ENCODE data around the gene ACAT2.
"Not testable (repeated sequence)": the region's sequence is repeated elsewhere in the genome, so short reads cannot be mapped to it uniquely, and the experiment has no call there.

The ACAT2 gene

DNA sequence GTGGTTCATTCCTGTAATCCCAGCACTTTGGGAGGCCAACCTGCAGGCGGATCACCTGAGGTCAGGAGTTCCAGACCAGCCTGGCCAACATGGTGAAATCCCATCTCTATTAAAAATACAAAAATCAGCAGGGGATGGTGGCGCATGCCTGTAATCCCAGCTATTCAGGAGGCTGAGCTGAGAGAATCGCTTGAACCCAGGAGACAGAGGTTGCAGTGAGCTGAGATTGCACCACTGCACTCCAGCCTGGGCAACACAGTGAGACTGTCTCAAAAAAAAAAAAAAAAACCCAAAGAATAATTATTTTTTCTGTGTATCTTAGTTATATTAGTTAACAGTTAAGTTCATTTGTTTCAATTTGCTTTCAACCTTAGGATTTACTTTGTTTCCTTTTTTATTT, 36.6 kb upstream of the ACAT2 start:
- H3K27me3 Mint-ChIP-seq; DNase-seq; H3K27ac Mint-ChIP-seq; ATAC-seq (replicated peaks); H3K9me3 Mint-ChIP-seq; H3K4me3 Mint-ChIP-seq: not testable (repeated sequence)
- peaks cover 2 to 22% of the 10 kb centered on the region in 2 donors for H3K36me3 Mint-ChIP-seq
- peaks cover 20 to 33% of the 10 kb centered on the region in 2 donors for H3K4me1 Mint-ChIP-seq

GRCh38 chr6:159726255-159726917, 35.5 kb upstream of the ACAT2 start:
- no peak for ATAC-seq (replicated peaks)
- Mint-ChIP-seq H3K36me3 (peaks cover 6 to 26% of the 10 kb centered on the region in 2 donors), H3K4me3 (peak overlapping the region; percentile 96 to 99), H3K4me1 (peaks cover 25 to 45% of the 10 kb centered on the region in 2 donors), H3K9me3 (no peaks in the 10 kb centered on the region), H3K27me3 (no peaks in the 10 kb centered on the region), H3K27ac (peak overlapping the region; percentile 100)
- no peak for DNase-seq

DNA sequence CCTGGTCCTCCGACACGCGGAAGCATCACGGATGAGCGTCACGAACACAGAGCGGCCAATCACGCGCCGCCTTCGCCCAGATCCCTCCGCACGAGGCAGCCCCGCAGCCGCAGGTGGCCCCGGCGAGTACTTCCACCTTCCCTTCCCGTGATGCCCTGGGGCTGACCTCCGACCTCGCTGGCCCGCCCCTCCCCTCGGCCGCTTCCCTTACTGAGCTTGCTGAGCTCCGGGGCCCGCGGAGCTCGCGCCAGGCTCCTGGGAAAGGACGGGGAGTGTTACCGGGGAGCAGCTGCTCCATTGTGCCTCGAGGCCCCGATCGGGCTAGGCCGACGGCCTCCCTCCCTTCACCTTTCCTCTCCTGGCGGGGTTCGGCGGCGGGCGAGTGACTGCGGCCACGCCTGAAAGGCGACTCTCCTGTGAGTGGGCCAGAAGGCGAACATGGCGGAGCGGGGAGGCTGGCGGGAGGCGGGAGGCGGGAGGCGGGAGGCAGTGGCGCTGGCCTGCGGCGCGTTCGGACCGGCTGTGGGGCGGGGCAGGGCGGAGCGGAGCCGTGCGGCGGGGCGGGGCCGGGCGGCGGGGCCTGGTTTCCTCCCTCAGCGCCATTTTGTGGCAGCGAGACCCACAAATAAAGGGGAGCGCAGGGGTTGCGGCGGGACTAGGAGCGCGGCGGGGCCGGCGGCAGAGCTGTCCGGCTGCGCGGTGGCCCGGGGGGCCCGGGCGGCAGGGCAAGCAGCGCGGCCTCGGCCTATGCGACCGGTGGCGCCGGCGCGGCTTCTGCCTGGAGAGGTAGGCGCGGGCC, 34.7 kb upstream of the ACAT2 start, which contains the start of gene WTAP:
Gene WTAP (plus strand): TSS at position 589 of the 799 bp plus-strand sequence. CDS start 8,760 bp downstream, outside the sequence.
- H3K4me1 Mint-ChIP-seq, result peaks cover 25 to 46% of the 10 kb centered on the region in 2 donors
- H3K36me3 Mint-ChIP-seq, result peaks cover 6 to 27% of the 10 kb centered on the region in 2 donors
- peak within 1 kb of the TSS; percentile 96 to 99 for H3K4me3 Mint-ChIP-seq
- ATAC-seq (replicated peaks), result peak; percentile 87 to 88
- H3K27ac Mint-ChIP-seq, result peak within 1 kb of the TSS; percentile 100
- H3K9me3 Mint-ChIP-seq, result no peaks in the 10 kb centered on the region
- no peaks in the 10 kb centered on the region for H3K27me3 Mint-ChIP-seq
- peak; percentile 95 for DNase-seq

GRCh38 chr6:159727717-159728445, 34.0 kb upstream of the ACAT2 start:
- Mint-ChIP-seq H3K36me3 (peaks cover 6 to 24% of the 10 kb centered on the region in 2 donors), H3K4me1 (peaks cover 28 to 45% of the 10 kb centered on the region in 2 donors)
- peak; percentile 50 to 58 for ATAC-seq (replicated peaks)

DNA sequence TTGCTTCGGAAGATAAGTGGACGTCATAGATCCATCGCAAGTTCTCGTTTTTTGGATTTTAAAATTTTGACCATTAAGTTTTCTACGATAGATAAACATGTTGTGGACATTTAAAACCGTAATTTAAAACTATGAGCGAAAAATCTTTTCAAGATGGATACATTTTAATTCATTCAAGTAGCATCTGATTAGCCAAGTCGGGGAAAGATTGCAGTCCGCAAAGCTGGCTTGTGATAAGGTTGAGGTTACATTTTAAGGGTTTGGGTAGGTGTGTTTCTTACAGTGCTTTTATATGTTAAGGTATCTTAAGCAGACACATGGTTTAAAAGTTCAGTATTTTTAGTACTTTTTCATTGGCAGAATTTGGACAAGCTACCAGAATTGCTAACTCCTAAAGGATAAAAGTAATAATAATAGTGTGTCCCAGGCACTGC, 33.3 kb upstream of the ACAT2 start:
- DNase-seq, result no peak

More at GRCh38 chr6:159727717-159728445, 34.0 kb upstream of the ACAT2 start:
- peak overlapping the region; percentile 95 for H3K27ac Mint-ChIP-seq
- no peaks in the 10 kb centered on the region for H3K9me3 Mint-ChIP-seq
- no peak for DNase-seq
- H3K4me3 Mint-ChIP-seq, result peak overlapping the region; percentile 82 to 99
- no peaks in the 10 kb centered on the region for H3K27me3 Mint-ChIP-seq

DNA sequence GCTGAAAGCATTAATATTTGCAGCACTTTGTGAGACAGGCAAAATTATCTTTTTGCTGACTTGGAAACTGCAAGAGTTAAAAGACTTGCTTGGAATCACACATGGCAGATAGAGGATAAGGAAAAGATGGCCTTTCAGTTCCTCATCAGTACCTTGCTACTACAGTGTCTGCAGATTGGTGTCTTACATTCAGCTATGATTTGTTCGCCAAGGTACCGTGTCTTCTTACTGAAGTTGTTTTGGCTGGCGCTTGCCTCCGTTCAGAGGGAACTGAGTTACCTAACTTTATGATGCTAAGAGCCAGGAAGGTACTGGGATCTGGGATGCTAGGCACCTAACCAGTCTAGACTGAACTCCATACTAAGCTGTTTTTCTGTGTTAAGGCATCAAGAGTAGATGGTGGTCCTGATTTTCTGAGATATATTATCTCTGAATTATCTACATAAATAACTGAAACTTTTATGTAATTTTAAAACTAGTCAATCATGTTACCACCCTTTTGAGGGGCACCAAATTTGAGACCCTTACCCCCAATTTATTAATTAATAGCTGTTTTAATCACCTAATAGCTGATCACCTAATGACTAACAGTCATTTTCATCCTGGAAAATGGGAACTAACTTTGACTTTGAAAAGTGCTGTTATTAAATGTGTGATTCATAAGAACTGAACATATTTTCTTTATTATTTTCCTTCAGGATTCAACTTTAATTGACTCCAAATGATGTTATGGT, 32.1 kb upstream of the ACAT2 start:
- DNase-seq (no peak), ATAC-seq (replicated peaks) (no peak)
- H3K27ac Mint-ChIP-seq, result peak overlapping the region; percentile 20
- H3K9me3 Mint-ChIP-seq, result no peaks in the 10 kb centered on the region
- H3K4me1 Mint-ChIP-seq, result peaks cover 23 to 52% of the 10 kb centered on the region in 2 donors
- H3K36me3 Mint-ChIP-seq, result peaks cover 10 to 19% of the 10 kb centered on the region in 2 donors
- H3K27me3 Mint-ChIP-seq, result no peaks in the 10 kb centered on the region
- peak overlapping the region; percentile 82 to 99 for H3K4me3 Mint-ChIP-seq

More for the DNA sequence above, 33.3 kb upstream of the ACAT2 start:
- peaks cover 25 to 48% of the 10 kb centered on the region in 2 donors for H3K4me1 Mint-ChIP-seq
- no peak for ATAC-seq (replicated peaks)
- H3K27ac Mint-ChIP-seq, result peak overlapping the region; percentile 95
- H3K4me3 Mint-ChIP-seq, result peak overlapping the region; percentile 82 to 99
- H3K9me3 Mint-ChIP-seq, result no peaks in the 10 kb centered on the region
- no peaks in the 10 kb centered on the region for H3K27me3 Mint-ChIP-seq
- peaks cover 10 to 19% of the 10 kb centered on the region in 2 donors for H3K36me3 Mint-ChIP-seq

- H3K27me3 Mint-ChIP-seq, result no peaks in the 10 kb centered on the region
- H3K36me3 Mint-ChIP-seq, result peaks cover 10 to 19% of the 10 kb centered on the region in 2 donors
- no peaks in the 10 kb centered on the region for H3K9me3 Mint-ChIP-seq
- DNase-seq, result no peak
- peak overlapping the region; percentile 43 to 82 for H3K4me3 Mint-ChIP-seq
- peak overlapping the region; percentile 20 for H3K27ac Mint-ChIP-seq
- no peak for ATAC-seq (replicated peaks)
- H3K4me1 Mint-ChIP-seq, result peaks cover 23 to 52% of the 10 kb centered on the region in 2 donors
Observed at GRCh38 chr6:159730332-159730676, 31.5 kb upstream of the ACAT2 start.

GRCh38 chr6:159732550-159732949, 29.3 kb upstream of the ACAT2 start:
- ATAC-seq (replicated peaks); DNase-seq; H3K9me3 Mint-ChIP-seq; H3K27me3 Mint-ChIP-seq; H3K4me3 Mint-ChIP-seq; H3K27ac Mint-ChIP-seq; H3K36me3 Mint-ChIP-seq: not testable (repeated sequence)
- peaks cover 17 to 46% of the 10 kb centered on the region in 2 donors for H3K4me1 Mint-ChIP-seq

DNA sequence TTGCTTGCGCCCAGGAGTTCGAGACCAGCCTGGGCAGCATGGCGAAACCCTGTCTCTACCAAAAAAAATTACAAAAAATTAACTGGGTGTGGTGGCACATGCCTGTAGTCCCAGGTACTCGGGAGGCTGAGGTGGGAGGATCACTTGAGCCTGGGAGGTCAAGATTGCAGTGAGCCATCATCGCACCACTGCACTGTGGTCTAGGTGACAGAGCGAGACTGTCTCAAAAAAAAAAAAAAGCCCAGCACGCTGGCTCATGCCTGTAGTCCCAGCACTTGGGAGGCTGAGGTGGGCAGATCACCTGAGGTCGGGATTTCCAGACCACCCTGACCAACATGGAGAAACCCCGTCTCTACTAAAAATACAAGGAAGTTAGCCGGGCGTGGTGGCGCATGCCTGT, 28.4 kb upstream of the ACAT2 start:
- H3K4me3 Mint-ChIP-seq; H3K27me3 Mint-ChIP-seq; DNase-seq; H3K36me3 Mint-ChIP-seq; ATAC-seq (replicated peaks); H3K9me3 Mint-ChIP-seq: not testable (repeated sequence)
- Mint-ChIP-seq H3K4me1 (peaks cover 20 to 54% of the 10 kb centered on the region in 2 donors), H3K27ac (peak overlapping the region; percentile 76)

- no peaks in the 10 kb centered on the region for H3K9me3 Mint-ChIP-seq
- peaks cover 12 to 24% of the 10 kb centered on the region in 2 donors for H3K4me1 Mint-ChIP-seq
- ATAC-seq (replicated peaks) (no peak), DNase-seq (no peak)
- H3K27me3 Mint-ChIP-seq, result no peaks in the 10 kb centered on the region
- H3K4me3 Mint-ChIP-seq, result no peak overlapping the region
- peaks cover 4 to 18% of the 10 kb centered on the region in 2 donors for H3K36me3 Mint-ChIP-seq
- no peak overlapping the region for H3K27ac Mint-ChIP-seq
Observed at GRCh38 chr6:159736908-159737307, 24.9 kb upstream of the ACAT2 start.

- Mint-ChIP-seq H3K36me3 (peaks cover 2 to 18% of the 10 kb centered on the region in 2 donors), H3K27ac (no peak overlapping the region), H3K9me3 (no peaks in the 10 kb centered on the region), H3K4me3 (no peak overlapping the region), H3K27me3 (no peaks in the 10 kb centered on the region), H3K4me1 (peaks cover 8 to 10% of the 10 kb centered on the region in 2 donors)
- DNase-seq (no peak), ATAC-seq (replicated peaks) (no peak)
Observed at GRCh38 chr6:159739341-159739740, 22.5 kb upstream of the ACAT2 start.

GRCh38 chr6:159742165-159742564, 19.7 kb upstream of the ACAT2 start:
- Mint-ChIP-seq H3K4me3 (no peak overlapping the region), H3K27me3 (no peaks in the 10 kb centered on the region), H3K4me1 (peaks cover 9 to 19% of the 10 kb centered on the region in 2 donors), H3K27ac (no peak overlapping the region), H3K36me3 (peaks cover 18 to 37% of the 10 kb centered on the region in 2 donors), H3K9me3 (no peaks in the 10 kb centered on the region)
- ATAC-seq (replicated peaks) (no peak), DNase-seq (no peak)

DNA sequence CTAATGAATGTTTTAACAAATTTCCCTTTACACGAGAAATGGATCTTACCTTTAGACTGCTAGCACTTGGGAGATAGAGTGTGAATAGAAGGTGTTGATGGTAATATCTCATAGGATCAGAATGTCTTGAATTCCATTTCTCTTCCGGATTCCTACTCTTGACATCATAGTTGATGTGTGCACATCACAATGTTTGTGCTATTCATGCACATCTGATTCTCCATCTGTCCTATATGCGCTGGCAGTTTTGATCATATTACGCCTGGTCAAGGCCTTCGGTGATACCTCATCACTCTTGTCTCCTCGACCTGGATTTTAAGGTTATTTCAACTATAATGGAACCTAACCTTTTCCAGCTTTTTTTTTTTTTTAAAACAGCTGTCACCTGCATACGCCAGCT, 16.8 kb upstream of the ACAT2 start:
- DNase-seq (no peak), ATAC-seq (replicated peaks) (no peak)
- peaks cover 25 to 45% of the 10 kb centered on the region in 2 donors for H3K36me3 Mint-ChIP-seq
- no peaks in the 10 kb centered on the region for H3K27me3 Mint-ChIP-seq
- H3K4me1 Mint-ChIP-seq, result peaks cover 6 to 9% of the 10 kb centered on the region in 2 donors
- H3K9me3 Mint-ChIP-seq, result no peaks in the 10 kb centered on the region
- H3K4me3 Mint-ChIP-seq, result no peak overlapping the region
- H3K27ac Mint-ChIP-seq, result peak overlapping the region; percentile 42
